Astrocyte (in vitro differentiated cells and primary cell): ENCODE data around the gene ABO.
"Not testable (repeated sequence)": the region's sequence is repeated elsewhere in the genome, so short reads cannot be mapped to it uniquely, and the experiment has no call there.

Source experiments
- CTCF ChIP-seq: IDR thresholded peaks from 2 replicates; pipeline ENCODE4 v1.5.1; 2011; ENCODE audit warnings: low read depth, mild to moderate bottlenecking, inconsistent platforms, low read length, moderate library complexity; ENCODE audit not compliant: insufficient read depth
- EZH2 ChIP-seq: IDR thresholded peaks from 2 replicates; pipeline ENCODE4 v1.6.1; 2012; ENCODE audit warnings: mild to moderate bottlenecking, low read length, inconsistent platforms; ENCODE audit not compliant: insufficient read depth

DNA sequence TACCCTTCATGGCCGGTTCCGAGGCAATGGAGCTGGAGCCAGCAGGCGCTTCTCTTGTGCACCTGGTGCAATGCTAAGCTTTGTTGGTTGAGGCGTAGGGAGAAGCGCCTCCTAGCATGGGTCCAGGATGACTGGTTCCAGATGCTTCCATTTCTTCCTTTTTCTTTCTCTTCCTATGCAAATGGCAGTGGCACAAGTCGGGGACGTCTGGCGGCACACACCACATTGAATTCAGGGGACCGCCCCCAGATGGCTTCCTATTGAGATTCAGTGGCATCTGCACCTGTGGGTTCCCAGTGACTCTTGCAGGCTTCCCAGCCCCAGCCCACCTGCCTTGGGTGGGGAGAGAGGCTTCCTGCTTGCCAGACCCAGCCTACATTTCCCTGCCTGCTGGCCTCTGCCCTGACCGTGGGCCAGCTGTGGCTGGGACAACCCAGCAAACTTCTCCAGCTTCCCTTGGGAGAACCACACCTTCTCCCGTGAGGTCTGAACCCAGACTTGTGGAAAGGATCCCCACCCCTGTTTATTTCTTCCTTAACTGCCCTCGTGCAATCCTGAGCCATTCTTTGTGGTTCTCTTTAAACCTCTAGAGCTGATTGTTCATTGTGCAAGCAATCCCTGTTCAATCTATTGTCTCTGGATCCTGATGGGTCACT is 57.5 kb downstream of the ABO start:
- TF ChIP-seq CTCF, EZH2: not testable (repeated sequence)
